GM21825 (cell line): ENCODE measurements around the gene SAA1.
A peak's percentile ranks its signal among the peaks of the same experiment; 100 is the strongest.
"Not testable (repeated sequence)": the region's sequence is repeated elsewhere in the genome, so short reads cannot be mapped to it uniquely, and the experiment has no call there.

Source experiments
- ATAC-seq: cut with Tn5 transposase; IDR thresholded peaks from one replicate; pipeline ENCODE4 v1.9.1; 2021; ENCODE audit warnings: mild to moderate bottlenecking, moderate library complexity; ENCODE audit not compliant: unreplicated experiment

The SAA1 gene

GRCh38 chr11:18254781-18255361 is 11.2 kb upstream of the SAA1 start:
- ATAC-seq = no peak

- no peak for ATAC-seq
Measured at GRCh38 chr11:18259259-18259658, 6.8 kb upstream of the SAA1 start.

- ATAC-seq = no peak
Measured at GRCh38 chr11:18261721-18262120, 4.3 kb upstream of the SAA1 start.

GRCh38 chr11:18262681-18263350 is 3.2 kb upstream of the SAA1 start:
- not testable (repeated sequence) for ATAC-seq

- ATAC-seq = no peak
Measured at GRCh38 chr11:18264035-18264434, 2.0 kb upstream of the SAA1 start.

GRCh38 chr11:18264677-18265555 is 1.1 kb upstream of the SAA1 start:
- no peak for ATAC-seq

GRCh38 chr11:18267335-18268133 is 1.5 kb downstream of the SAA1 start:
- peak; percentile 44 for ATAC-seq

- ATAC-seq = not testable (repeated sequence)
Measured at GRCh38 chr11:18269252-18269651, 3.2 kb downstream of the SAA1 start.

GRCh38 chr11:18270102-18270501 is 4.0 kb downstream of the SAA1 start:
- ATAC-seq = no peak

- no peak for ATAC-seq
Measured at GRCh38 chr11:18271206-18271605, 5.1 kb downstream of the SAA1 start.

- ATAC-seq = no peak
Measured at GRCh38 chr11:18277565-18278271, 11.7 kb downstream of the SAA1 start.

GRCh38 chr11:18280438-18281045 is 14.5 kb downstream of the SAA1 start:
- peak; percentile 89 for ATAC-seq

GRCh38 chr11:18282626-18283025 is 16.6 kb downstream of the SAA1 start:
- ATAC-seq = no peak

- ATAC-seq = no peak
Measured at GRCh38 chr11:18285841-18286240, 19.8 kb downstream of the SAA1 start.

- ATAC-seq = no peak
Measured at GRCh38 chr11:18288911-18289310, 22.8 kb downstream of the SAA1 start.

GRCh38 chr11:18294862-18295261 is 28.8 kb downstream of the SAA1 start:
- ATAC-seq = peak; percentile 78

GRCh38 chr11:18295316-18295715 is 29.3 kb downstream of the SAA1 start:
- ATAC-seq = no peak

- no peak for ATAC-seq
Measured at GRCh38 chr11:18299721-18300120, 33.7 kb downstream of the SAA1 start.

- no peak for ATAC-seq
Measured at GRCh38 chr11:18304745-18305144, 38.7 kb downstream of the SAA1 start.
